Pulmonary artery endothelial cell (primary cell): ENCODE results near the gene KPNA3. TPM values are rescaled to one million over a fixed set of nuclear protein-coding genes. Genes with fewer than 3 reads are reported as not detected.
"Not testable (repeated sequence)": the region's sequence is repeated elsewhere in the genome, so short reads cannot be mapped to it uniquely, and the experiment has no call there.

ENCODE experiments used
- DNase-seq: peaks from one replicate; pipeline ENCODE4 v3.0.0-alpha.2; 2011; ENCODE audit warnings: low read depth, low spot score
- total RNA-seq: library from RNA; depleted of rRNA; stranded (reverse); fragments of >200 nt; gene quantifications from 2 replicates; pipeline ENCODE4 v1.2.3, GENCODE V29; 2014

KPNA3 gene, protein sequence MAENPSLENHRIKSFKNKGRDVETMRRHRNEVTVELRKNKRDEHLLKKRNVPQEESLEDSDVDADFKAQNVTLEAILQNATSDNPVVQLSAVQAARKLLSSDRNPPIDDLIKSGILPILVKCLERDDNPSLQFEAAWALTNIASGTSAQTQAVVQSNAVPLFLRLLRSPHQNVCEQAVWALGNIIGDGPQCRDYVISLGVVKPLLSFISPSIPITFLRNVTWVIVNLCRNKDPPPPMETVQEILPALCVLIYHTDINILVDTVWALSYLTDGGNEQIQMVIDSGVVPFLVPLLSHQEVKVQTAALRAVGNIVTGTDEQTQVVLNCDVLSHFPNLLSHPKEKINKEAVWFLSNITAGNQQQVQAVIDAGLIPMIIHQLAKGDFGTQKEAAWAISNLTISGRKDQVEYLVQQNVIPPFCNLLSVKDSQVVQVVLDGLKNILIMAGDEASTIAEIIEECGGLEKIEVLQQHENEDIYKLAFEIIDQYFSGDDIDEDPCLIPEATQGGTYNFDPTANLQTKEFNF
- total RNA-seq, result 45.6 and 51.5 TPM in 2 replicates

DNA sequence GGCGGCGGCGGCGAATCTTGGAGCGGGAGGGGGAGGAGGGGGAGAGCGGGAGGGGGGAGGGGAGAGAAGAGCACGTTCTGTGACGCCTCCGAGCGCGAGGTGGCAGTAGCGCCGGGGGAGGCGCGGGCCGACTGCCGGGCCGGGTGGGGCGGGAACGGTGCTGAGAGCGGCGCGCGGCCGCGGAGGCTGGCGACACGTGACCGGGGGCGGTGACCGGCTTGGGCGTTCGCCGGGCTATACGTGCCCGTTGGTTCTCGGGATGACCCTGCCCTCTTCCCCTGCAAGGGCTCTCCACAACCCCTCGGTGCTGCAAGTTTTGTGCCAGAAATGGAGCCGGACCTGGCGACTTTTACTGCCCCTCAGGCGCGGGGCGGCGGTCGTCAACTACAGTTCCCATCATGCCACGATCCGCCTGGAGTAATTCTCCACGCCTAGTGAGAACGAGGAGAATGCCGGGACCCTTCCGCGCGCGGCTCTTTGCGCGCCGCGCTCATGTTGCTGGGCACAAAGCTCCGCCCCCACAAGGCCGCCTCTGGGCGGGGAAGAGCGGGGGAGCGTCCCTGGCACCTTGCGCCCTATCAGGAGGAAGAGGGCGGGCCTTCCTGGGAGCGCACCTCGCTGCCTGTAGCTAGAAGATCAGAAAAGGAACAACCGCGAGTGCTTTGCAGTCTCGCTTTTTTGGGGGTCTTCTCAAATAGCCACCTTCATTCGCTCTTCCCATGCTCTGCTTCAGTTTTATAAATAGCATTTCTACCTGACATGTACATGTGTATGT is at the start of gene KPNA3:
Gene KPNA3, minus strand, starts transcription at position 133 of the 775 bp plus-strand sequence. CDS start 176 bp downstream, outside the sequence.
- DNase-seq, result peak; percentile 83

DNA sequence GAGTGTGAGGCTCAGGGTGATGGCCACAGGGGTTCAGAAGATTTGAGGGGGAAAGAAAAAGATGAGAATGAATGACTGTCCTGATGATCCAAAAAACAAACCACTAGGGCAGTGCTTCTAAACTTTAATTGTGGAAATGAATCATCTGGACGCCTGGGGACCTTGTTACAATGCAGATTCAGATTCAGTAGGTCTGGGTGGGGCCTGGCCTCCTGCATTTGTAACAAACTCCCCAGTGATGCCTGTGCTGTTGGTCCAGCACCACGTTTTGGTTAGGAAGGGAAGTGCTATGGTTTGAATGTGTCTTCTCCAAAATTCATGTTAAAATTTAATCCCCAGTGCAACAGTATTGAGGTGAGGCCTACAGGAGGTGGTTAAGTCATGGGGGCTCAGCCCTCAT is 49.5 kb upstream of the KPNA3 start:
- no peak for DNase-seq

DNA sequence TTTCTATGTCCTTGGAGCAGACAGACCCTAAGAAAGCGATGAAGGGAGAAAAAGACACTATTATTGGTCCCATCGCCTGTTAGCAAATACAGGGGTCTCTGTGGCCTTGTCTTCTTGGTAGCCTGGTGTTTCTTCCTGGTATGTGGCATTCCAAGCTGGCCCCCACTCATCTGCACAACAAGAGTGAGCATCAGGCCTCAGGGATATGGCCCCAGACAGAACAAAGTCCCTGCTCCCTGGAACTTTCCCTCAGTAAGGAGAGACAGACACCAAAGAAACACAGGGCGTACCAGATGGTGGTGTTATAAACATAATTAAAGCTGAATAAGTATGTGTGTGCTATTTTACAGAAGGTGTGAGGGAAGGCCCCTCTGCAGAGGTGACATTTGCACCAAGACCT is 48.2 kb upstream of the KPNA3 start:
- no peak for DNase-seq

DNA sequence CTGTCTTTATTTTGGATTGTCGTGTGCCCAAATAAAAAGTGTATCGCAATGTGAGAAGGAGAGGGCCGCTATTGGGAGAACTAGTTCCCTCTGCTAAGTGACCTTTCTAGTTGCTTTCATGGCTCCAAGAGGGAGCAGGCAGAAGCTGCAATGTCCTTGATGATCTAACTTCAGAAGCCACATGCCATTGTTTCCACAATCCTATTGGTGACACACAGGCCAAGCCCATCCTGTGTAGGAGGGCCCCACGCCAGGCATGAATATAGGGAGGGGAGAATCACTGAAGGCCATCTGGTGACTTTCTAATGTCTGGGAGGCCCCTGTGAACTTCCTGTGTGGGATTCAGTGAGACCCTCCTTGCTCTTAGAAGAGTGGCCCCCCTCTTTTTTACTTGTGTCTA is 47.8 kb upstream of the KPNA3 start:
- no peak for DNase-seq

DNA sequence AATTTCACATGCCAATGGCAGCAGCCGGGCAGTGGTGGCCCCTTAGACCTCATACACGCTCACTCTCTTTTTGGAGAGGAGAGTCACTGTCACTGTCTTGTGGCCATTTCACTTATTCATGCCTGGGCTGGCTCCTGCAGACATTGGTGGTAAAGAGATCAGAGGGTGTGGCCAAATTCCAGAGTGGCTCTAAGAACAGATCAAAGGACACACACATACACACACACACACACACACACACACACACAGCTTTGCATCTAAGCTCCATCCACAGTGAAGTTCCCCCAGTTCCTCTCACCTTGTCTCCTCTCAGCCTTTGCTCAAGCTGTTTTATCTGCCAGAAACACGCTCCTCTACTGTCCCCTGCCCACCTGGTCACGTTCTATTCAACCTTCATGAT is 46.5 kb upstream of the KPNA3 start:
- DNase-seq, result no peak

DNA sequence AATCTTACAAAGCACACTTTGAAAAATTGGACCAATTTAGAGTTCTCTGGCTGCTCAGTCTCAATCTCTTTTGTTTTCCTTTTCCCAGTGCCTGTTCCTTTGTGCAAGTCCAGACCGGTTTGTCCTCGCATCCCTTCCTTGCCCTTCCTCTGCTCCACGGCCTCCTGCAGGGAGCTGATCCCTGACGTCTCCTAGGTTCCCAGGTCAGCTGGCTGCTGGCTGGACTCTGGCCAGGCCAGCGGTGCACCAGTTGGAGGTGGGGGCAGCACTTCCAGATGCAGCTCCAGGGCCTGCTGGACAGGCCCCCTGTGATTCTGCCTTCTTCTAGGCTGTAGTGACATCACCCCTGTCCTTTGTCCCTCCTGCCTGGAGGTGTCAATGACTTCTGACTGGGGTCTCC is 44.0 kb upstream of the KPNA3 start:
- DNase-seq, result no peak

DNA sequence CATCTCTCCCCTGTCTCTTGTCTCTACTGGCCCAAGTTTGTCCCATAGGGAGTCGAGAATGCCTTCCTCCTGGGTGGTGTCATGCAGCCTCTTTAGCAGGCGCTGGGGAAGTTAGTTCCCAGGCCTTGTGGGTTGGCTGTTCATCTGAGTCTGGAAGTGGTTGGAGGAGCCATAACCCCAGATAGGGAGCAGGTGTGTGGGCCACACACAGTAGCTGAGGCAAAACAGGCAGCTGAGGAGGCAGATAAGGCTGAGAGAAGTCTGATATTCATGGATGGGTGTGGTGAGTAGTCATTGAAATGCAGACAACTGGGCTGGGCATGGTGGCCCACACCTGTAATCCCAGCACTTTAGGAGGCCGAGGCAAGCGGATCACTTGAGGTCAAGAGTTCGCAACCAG is 40.9 kb upstream of the KPNA3 start:
- DNase-seq, result no peak

DNA sequence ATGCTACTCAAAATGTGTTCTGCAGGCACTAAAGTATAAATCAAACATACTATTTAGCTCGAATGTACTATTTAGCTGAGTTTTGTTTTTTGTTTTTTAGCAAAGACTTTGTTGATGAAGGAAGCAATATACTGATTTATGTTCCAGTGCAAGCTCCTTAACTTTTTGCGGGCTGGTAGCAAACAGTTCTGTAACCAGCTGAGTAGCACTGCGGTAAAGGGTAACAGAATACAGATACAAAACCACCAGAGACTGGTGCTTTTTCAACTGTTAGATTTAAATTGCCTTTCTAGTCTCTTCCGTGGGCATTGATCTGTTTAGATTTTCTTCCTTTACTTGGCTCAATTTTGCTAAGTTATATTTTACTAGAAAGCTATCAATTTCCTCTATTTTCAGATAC is 39.0 kb upstream of the KPNA3 start:
- DNase-seq, result no peak

DNA sequence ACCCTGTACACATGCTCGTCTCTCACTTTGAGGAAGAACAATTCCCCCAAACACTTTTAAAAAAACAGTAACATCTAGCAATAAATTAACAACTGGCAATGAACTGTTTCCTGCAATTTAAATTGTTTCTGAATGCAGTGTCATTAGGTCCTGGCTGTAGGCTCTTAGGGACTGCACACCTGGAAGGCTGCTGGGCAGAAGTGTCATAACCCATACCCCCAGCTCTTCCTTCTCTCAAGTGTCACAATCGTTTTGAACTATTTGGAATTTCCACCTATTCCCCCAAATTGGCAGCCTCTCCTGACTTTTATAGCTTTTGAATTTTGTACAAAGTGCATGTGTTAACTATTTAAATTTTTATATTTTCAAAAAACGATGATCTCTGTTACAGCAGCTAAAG is 38.2 kb upstream of the KPNA3 start:
- no peak for DNase-seq

DNA sequence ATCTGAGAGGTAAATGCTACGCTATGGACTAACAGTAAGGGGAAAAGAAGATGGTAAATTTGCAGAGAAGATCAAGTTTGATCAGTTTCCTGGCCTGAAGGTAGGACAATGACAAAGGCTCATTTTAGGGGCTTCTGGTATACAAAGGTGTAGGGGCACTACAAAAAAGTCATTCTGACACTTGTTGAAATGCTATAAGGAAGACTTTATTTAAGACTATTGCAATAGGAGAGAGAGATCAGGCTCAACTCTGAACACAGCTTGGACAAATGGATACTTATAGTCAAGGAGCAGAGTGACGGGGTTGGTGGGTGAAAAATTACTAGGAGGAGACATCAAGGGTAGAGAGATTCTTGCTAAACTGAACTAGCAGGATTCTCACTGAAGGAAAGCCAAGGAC is 37.2 kb upstream of the KPNA3 start:
- no peak for DNase-seq

DNA sequence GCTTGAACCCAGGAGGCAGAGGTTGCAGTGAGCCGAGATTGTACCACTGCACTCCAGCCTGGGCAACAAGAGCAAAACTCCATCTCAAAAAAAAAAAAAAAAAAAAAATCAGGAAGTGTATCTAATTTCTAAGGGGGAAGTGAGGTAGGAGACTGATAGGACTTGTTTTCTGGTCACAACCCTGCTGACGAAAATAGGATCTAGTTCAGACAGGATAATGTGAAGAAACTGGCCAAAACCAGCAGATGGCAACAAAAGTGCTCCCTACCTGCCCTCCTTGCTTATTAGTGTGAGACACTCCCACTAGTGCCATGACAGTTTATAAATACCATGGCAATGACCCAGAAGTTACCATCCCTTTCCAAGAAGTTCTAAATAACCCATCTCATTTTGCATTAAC is 36.0 kb upstream of the KPNA3 start:
- DNase-seq, result no peak

DNA sequence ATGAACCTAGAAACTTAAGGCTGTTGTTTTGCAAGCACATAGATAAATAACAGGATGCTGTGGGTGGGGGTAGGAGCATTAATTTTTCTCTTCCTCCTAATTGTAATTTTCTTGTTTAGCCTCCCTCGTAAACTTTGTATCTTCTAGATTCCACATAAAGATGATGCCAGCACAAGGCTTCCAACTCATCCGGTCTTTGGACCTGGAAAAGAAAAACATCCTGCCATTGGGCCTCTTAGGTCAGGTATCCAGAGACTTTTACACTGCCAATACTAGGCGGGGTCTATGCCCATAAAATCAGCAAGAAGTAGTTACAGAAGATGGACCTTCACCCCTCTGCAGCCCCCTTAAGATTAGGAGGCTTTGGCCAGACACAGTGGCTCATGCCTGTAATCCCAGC is 35.4 kb upstream of the KPNA3 start:
- DNase-seq, result no peak

DNA sequence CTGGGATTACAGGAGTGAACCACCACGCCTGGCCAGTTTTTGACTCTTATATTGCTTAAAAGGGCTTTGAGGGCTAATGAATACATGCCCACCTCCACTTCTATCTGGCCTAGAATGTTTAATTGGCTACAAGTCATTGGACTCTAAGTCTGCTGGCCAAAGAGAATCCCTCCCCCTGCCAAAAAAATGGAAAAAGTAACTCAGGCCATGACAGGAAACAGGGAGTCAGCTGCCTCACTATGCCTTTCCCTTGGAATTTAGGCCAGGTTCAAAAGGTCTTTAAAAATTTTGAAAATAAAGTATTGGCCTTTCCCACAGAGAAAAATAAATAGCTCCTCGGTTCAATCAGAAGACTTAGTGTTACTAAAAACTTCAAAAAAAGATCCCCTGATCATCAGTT is 34.9 kb upstream of the KPNA3 start:
- DNase-seq, result no peak

DNA sequence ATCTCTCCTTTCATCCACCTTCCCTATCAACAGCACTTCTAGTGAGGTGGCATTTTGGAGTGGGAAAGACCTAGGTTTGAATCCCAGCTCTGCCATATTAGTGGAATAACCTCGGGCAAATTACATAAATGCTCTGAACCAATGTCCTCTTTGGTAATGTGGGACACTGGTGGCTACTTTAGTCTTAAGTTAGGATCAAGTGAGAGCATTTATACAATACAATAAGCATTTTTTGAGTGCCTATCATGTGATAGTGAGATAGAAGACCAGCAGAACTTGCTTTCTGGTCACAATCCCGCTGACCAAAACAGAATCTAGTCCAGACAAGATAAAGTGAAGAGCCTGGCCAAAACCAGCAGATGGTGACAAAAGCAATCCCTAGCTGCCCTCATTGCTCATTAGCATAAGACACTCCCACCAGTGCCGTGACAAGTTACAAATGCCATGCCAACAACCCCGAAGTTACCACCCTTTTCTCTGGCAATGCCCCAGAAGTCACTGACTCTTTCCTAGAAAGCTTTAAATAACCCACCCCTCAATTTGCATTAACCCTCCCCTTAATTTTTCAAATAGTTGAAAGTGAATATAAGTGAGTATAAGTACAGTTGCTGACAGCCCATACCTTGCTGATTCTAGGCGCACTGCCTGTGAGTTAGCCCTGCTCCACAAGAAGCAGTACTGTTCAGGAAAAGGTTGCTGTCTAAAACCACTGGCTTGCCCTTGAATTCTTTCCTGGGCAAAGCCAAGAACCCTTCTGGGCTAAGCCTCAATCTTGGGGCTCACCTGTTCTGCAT is 28.9 kb upstream of the KPNA3 start:
- no peak for DNase-seq

DNA sequence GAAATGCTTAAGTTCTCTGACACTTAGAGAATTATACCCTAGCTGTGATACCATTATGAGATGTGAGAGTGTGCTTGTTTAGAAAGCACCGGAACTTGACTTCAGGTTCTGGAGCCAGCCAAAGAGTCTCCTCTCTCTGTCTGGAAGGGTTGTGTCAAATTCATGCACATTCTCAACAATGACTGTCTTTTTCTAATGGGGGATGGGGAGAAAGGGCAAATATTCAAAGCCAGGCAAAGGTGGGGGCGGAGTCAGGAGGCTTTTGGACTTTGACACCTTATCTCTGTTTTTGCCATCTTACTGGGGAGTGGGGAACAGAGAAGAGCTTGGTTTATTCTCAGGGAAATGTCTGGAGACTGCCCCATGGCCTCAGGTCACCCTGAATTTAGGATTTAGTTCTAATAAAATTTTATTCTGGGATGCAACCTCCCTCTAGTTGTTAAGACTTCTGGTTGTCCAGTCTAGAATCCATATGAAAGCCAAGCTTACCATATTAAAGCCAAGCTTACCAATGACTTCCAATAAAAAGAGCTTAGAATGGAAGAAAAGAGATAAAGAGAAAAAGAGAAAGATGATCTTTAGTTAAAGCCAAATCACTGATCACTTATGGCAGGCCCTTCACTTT is 28.2 kb upstream of the KPNA3 start:
- no peak for DNase-seq

DNA sequence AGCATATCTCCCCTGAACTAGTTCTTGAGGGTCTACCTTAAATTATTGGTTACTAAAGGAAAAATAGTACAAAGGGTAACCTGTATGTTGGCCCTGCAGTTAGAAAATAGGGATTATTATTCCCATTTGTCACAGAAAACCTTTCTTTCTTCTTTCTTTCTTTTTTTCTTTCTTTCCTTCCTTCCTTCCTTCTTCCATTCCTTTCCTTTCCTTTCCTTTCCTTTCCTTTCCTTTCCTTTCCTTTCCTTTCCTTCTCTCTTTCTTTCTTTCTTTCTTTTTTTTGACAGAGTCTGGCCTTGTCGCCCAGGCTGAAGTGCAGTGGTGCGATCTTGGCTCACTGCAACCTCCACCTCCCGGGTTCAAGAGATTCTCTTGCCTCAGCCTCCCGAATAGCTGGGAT is 23.6 kb upstream of the KPNA3 start:
- DNase-seq, result not testable (repeated sequence)

DNA sequence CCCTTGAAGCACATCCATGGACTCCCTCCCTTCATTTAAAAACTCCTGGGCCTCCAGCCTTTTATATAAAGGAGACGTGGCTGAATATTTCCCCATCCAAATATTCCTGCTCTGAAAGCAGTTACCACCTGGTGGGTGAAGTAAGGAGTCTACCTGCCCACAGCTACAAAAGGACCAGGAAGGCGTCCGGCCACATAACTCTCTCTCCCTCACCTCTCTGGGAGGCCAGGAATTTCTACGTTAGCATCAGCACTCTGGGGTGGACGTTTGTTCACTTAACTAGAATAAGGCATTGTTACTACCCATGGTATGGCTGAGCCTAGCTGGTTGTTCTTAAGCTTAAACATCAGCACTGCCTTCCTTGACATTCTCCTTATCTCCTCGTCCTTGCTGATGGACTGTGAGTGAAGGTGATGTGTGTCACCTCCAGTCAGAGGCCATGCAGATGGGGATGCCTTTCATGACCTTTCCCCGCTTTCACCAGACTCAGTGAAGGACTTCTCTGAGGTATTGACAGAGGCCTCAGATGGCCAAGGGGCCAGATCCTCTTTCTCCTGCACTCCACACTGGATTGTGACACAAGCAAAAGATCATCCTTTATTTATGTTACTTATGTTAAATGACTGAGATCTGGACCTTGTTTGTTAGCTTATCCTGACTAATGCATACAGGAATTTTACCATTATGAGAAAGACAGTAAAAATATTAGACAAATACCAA is 22.2 kb upstream of the KPNA3 start:
- DNase-seq, result no peak

DNA sequence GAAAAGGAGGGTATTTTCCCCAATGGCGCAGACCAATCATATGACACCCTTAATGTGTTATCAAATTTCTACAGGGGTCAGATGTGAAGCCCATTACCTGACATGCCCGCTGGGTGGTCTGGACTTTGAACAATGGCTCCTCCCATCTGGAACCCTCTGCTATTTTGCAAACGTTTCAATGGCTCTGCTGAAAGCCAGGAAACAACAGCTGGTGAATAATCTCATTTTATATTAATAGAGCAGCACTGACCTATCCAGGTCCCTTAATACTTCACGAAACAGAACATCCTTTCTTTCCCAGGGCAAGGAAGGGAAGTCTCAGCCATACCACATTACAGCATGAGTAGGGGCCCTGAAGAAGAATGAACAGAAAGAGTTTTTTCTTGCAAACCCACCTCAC is 20.3 kb upstream of the KPNA3 start:
- DNase-seq, result no peak

DNA sequence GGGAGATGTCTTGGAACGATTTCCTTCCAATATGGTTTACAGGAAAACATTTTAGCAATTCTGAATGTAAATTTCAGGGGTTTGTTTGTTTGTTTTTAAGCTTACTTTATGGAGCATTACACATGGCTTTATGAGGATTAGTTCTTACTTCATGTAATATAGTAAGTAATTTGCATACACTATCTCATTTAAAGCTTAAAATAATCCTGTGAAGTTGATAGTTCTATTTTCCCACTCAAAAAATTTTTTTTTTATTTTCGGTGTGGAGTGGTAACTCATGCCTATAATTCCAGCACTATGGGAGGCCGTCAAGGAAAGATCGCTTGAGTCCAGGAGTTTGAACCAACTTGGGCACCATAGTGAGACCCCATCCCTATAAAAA is 19.0 kb upstream of the KPNA3 start:
- DNase-seq, result no peak

DNA sequence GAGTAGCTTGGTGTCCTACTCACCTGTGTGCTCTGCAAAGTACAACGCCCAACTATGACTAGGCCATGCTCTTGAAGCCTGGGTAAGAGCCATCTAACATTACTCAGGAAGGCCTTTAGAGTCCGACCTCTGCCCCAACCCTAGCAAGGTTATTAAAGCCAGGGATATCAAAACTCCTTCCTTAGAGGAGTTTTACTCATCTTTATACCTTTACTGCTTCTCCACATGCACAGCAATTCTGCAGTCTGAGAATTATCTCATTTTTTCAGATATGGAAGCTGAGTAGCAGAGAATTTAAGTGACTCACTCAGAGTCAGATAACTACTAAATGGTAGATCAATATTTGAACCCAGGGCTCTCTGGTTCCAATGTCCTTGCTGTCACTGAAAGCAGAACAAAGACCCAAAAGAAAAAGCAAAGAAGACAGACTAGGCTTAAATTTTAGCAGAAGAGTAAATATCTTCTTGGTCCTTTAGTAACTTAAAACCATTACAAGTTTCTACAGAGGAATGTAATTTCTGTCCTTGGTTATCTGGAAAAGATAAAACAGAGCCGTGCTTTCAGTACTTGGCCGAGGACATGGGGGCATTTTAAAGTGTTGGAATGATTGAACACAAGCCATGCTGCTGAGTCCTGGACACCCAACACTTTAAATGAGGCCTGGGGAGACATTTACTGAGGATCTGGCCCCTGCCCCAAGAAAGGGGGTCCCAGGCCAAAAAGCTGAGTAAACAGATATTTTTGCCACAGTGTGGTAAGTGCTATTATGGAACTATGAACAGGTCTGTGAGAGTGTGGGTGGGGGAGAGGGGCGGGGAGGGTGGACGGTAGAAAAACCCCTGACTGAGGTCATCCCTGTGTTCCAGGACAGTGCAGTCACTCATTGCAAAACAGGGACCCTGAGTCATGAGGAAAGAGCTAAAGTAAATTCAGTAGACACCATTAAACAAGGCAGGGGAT is 18.4 kb upstream of the KPNA3 start:
- DNase-seq, result no peak
